ENCODE data around the gene FCN3. TPM values are rescaled to one million over a fixed set of nuclear protein-coding genes. Genes with fewer than 3 reads are reported as not detected.
A peak's percentile ranks its signal among the peaks of the same experiment; 100 is the strongest.

FCN3 gene
- total RNA-seq, 2 donors from 2014 or later: not detected

GRCh38 chr1:27321813-27322568 is 52.6 kb downstream of the FCN3 start, which contains the start of gene TMEM222:
Gene TMEM222 (plus strand): TSS chr1:27322163. CDS start chr1:27322198, 35 bp downstream.
- peaks cover 19 to 29% of the 10 kb centered on the region in 2 donors for H3K4me1 Mint-ChIP-seq (ENCODE audit: low read depth in 2 of 2)
- H3K4me3 Mint-ChIP-seq: peak within 1 kb of the TSS; percentile 94
- H3K9me3 Mint-ChIP-seq: no peaks in the 10 kb centered on the region
- peak within 1 kb of the TSS; percentile 88 to 93 for H3K27ac Mint-ChIP-seq
- peak; percentile 99 for ATAC-seq
- no peaks in the 10 kb centered on the region for H3K36me3 Mint-ChIP-seq
- DNase-seq (ENCODE audit: low spot score): peak; percentile 99
- peaks cover 8% of the 10 kb centered on the region in 2 donors for H3K27me3 Mint-ChIP-seq

Other genes starting within 250 kb of the FCN3 start
- gene SLC9A1, start 219.7 kb downstream of the FCN3 start, total RNA-seq: 10 to 100 TPM; 25.3 to 31.4 TPM
- gene WDTC1, start 140.2 kb downstream of the FCN3 start, total RNA-seq: 10 to 100 TPM; 30.2 to 33.9 TPM
- 10 to 100 TPM; 40.6 to 49.5 TPM for gene TMEM222, start 52.7 kb downstream of the FCN3 start, total RNA-seq
- gene SYTL1, start 32.8 kb downstream of the FCN3 start, total RNA-seq: 10 to 100 TPM; 24.2 to 39.5 TPM
- 1 to 10 TPM; 8.5 TPM for gene MAP3K6, start 7.9 kb downstream of the FCN3 start, total RNA-seq
- not detected for gene CD164L2, start 8.5 kb upstream of the FCN3 start, total RNA-seq
- gene GPR3, start 17.8 kb upstream of the FCN3 start, total RNA-seq: 1 to 10 TPM in 1 of 2 donors, under 1 TPM in 1; 0.64 to 1.1 TPM
- 100 to 1,000 TPM in 1 of 2 donors, 10 to 100 TPM in 1; 97.7 to 110 TPM for gene WASF2, start 115.3 kb upstream of the FCN3 start, total RNA-seq
- 10 to 100 TPM; 38.8 to 42.9 TPM for gene AHDC1, start 229.3 kb upstream of the FCN3 start, total RNA-seq

Measured in natural killer cell treated with Interleukin-12 subunit alpha and Interleukin-12 subunit beta and Interleukin-15 and Interleukin-18, amount 100 ng/mL, for 72 hours (primary cell).